Measurements from ENCODE around the gene TMEM252. TPM values are rescaled to one million over a fixed set of nuclear protein-coding genes. Genes with fewer than 3 reads are reported as not detected.

Gene TMEM252
- total and polyA plus RNA-seq, 2 donors: not detected

- Histone ChIP-seq H3K27ac (ENCODE audit: low read depth in 1 of 2, low read length in 1 of 2) (no peak overlapping the region), H3K4me1 (ENCODE audit: control insufficient read depth in 2 of 2, insufficient read depth in 2 of 2, low read length in 2 of 2) (no peaks in the 10 kb centered on the region), H3K4me3 (ENCODE audit: low read length in 2 of 2) (no peak overlapping the region), H3K9me3 (ENCODE audit: control insufficient read depth in 2 of 2, insufficient read depth in 1 of 2, low read length in 1 of 2) (no peaks in the 10 kb centered on the region), H3K27me3 (ENCODE audit: control insufficient read depth in 2 of 2, insufficient read depth in 1 of 2, low read length in 1 of 2) (no peaks in the 10 kb centered on the region), H3K36me3 (ENCODE audit: control insufficient read depth in 2 of 2, insufficient read depth in 2 of 2, low read length in 1 of 2) (no peaks in the 10 kb centered on the region)
- no peak for DNase-seq (ENCODE audit: low read depth in 6 of 9, low spot score in 9 of 9)
- WGBS: 87% methylated on average over 6 of the region's 6 CpGs
Measured at GRCh38 chr9:68546596-68547390, 6.1 kb upstream of the TMEM252 start.

GRCh38 chr9:68545033-68545705, 4.5 kb upstream of the TMEM252 start:
- Histone ChIP-seq H3K36me3 (ENCODE audit: control insufficient read depth in 2 of 2, insufficient read depth in 2 of 2, low read length in 1 of 2) (no peaks in the 10 kb centered on the region), H3K4me3 (ENCODE audit: low read length in 2 of 2) (no peak overlapping the region), H3K27me3 (ENCODE audit: control insufficient read depth in 2 of 2, insufficient read depth in 1 of 2, low read length in 1 of 2) (no peaks in the 10 kb centered on the region), H3K27ac (ENCODE audit: low read depth in 1 of 2, low read length in 1 of 2) (no peak overlapping the region), H3K4me1 (ENCODE audit: control insufficient read depth in 2 of 2, insufficient read depth in 2 of 2, low read length in 2 of 2) (no peaks in the 10 kb centered on the region), H3K9me3 (ENCODE audit: control insufficient read depth in 2 of 2, insufficient read depth in 1 of 2, low read length in 1 of 2) (no peaks in the 10 kb centered on the region)
- no peak for DNase-seq (ENCODE audit: low read depth in 6 of 9, low spot score in 9 of 9)
- WGBS: 94% methylated on average over 3 of the region's 3 CpGs

GRCh38 chr9:68541568-68541967, 885 bp upstream of the TMEM252 start:
- H3K4me1 ChIP-seq (ENCODE audit: control insufficient read depth in 2 of 2, insufficient read depth in 2 of 2, low read length in 2 of 2): no peaks in the 10 kb centered on the region
- H3K27me3 ChIP-seq (ENCODE audit: control insufficient read depth in 2 of 2, insufficient read depth in 1 of 2, low read length in 1 of 2): no peaks in the 10 kb centered on the region
- no peaks in the 10 kb centered on the region for H3K36me3 ChIP-seq (ENCODE audit: control insufficient read depth in 2 of 2, insufficient read depth in 2 of 2, low read length in 1 of 2)
- DNase-seq (ENCODE audit: low read depth in 6 of 9, low spot score in 9 of 9): no peak
- no peak overlapping the region for H3K4me3 ChIP-seq (ENCODE audit: low read length in 2 of 2)
- H3K27ac ChIP-seq (ENCODE audit: low read depth in 1 of 2, low read length in 1 of 2): no peak overlapping the region
- no peaks in the 10 kb centered on the region for H3K9me3 ChIP-seq (ENCODE audit: control insufficient read depth in 2 of 2, insufficient read depth in 1 of 2, low read length in 1 of 2)
- 83% methylated on average over 2 of the region's 2 CpGs for WGBS

GRCh38 chr9:68538200-68538599, 2.5 kb downstream of the TMEM252 start:
- no peak overlapping the region for H3K4me3 ChIP-seq (ENCODE audit: low read length in 2 of 2)
- H3K4me1 ChIP-seq (ENCODE audit: control insufficient read depth in 2 of 2, insufficient read depth in 2 of 2, low read length in 2 of 2): no peaks in the 10 kb centered on the region
- H3K36me3 ChIP-seq (ENCODE audit: control insufficient read depth in 2 of 2, insufficient read depth in 2 of 2, low read length in 1 of 2): no peaks in the 10 kb centered on the region
- 98% methylated on average over 3 of the region's 3 CpGs for WGBS
- H3K9me3 ChIP-seq (ENCODE audit: control insufficient read depth in 2 of 2, insufficient read depth in 1 of 2, low read length in 1 of 2): no peaks in the 10 kb centered on the region
- no peak for DNase-seq (ENCODE audit: low read depth in 6 of 9, low spot score in 9 of 9)
- no peak overlapping the region for H3K27ac ChIP-seq (ENCODE audit: low read depth in 1 of 2, low read length in 1 of 2)
- H3K27me3 ChIP-seq (ENCODE audit: control insufficient read depth in 2 of 2, insufficient read depth in 1 of 2, low read length in 1 of 2): no peaks in the 10 kb centered on the region

- H3K4me1 ChIP-seq (ENCODE audit: control insufficient read depth in 2 of 2, insufficient read depth in 2 of 2, low read length in 2 of 2): no peaks in the 10 kb centered on the region
- no peaks in the 10 kb centered on the region for H3K36me3 ChIP-seq (ENCODE audit: control insufficient read depth in 2 of 2, insufficient read depth in 2 of 2, low read length in 1 of 2)
- no peak for DNase-seq (ENCODE audit: low read depth in 6 of 9, low spot score in 9 of 9)
- H3K4me3 ChIP-seq (ENCODE audit: low read length in 2 of 2): no peak overlapping the region
- H3K27ac ChIP-seq (ENCODE audit: low read depth in 1 of 2, low read length in 1 of 2): no peak overlapping the region
- H3K9me3 ChIP-seq (ENCODE audit: control insufficient read depth in 2 of 2, insufficient read depth in 1 of 2, low read length in 1 of 2): no peaks in the 10 kb centered on the region
- WGBS: 98% methylated on average over 1 of the region's 1 CpG
- no peaks in the 10 kb centered on the region for H3K27me3 ChIP-seq (ENCODE audit: control insufficient read depth in 2 of 2, insufficient read depth in 1 of 2, low read length in 1 of 2)
Measured at GRCh38 chr9:68537616-68537880, 3.1 kb downstream of the TMEM252 start.

GRCh38 chr9:68536876-68537615, 3.6 kb downstream of the TMEM252 start:
- WGBS: 93% methylated on average over 10 of the region's 10 CpGs
- H3K27me3 ChIP-seq (ENCODE audit: control insufficient read depth in 2 of 2, insufficient read depth in 1 of 2, low read length in 1 of 2): no peaks in the 10 kb centered on the region
- no peaks in the 10 kb centered on the region for H3K36me3 ChIP-seq (ENCODE audit: control insufficient read depth in 2 of 2, insufficient read depth in 2 of 2, low read length in 1 of 2)
- DNase-seq (ENCODE audit: low read depth in 6 of 9, low spot score in 9 of 9): no peak
- no peaks in the 10 kb centered on the region for H3K9me3 ChIP-seq (ENCODE audit: control insufficient read depth in 2 of 2, insufficient read depth in 1 of 2, low read length in 1 of 2)
- H3K4me3 ChIP-seq (ENCODE audit: low read length in 2 of 2): no peak overlapping the region
- H3K27ac ChIP-seq (ENCODE audit: low read depth in 1 of 2, low read length in 1 of 2): no peak overlapping the region
- H3K4me1 ChIP-seq (ENCODE audit: control insufficient read depth in 2 of 2, insufficient read depth in 2 of 2, low read length in 2 of 2): no peaks in the 10 kb centered on the region

- DNase-seq (ENCODE audit: low read depth in 6 of 9, low spot score in 9 of 9): no peak
- WGBS: 96% methylated on average over 3 of the region's 3 CpGs
Measured at GRCh38 chr9:68533678-68534077, 7.0 kb downstream of the TMEM252 start.

GRCh38 chr9:68532131-68532530, 8.6 kb downstream of the TMEM252 start:
- Histone ChIP-seq H3K36me3 (ENCODE audit: control insufficient read depth in 2 of 2, insufficient read depth in 2 of 2, low read length in 1 of 2) (no peaks in the 10 kb centered on the region), H3K27me3 (ENCODE audit: control insufficient read depth in 2 of 2, insufficient read depth in 1 of 2, low read length in 1 of 2) (no peaks in the 10 kb centered on the region), H3K27ac (ENCODE audit: low read depth in 1 of 2, low read length in 1 of 2) (no peak overlapping the region), H3K4me3 (ENCODE audit: low read length in 2 of 2) (no peak overlapping the region), H3K9me3 (ENCODE audit: control insufficient read depth in 2 of 2, insufficient read depth in 1 of 2, low read length in 1 of 2) (no peaks in the 10 kb centered on the region), H3K4me1 (ENCODE audit: control insufficient read depth in 2 of 2, insufficient read depth in 2 of 2, low read length in 2 of 2) (no peaks in the 10 kb centered on the region)
- no peak for DNase-seq (ENCODE audit: low read depth in 6 of 9, low spot score in 9 of 9)
- 93% methylated on average over 4 of the region's 4 CpGs for WGBS

More at GRCh38 chr9:68533678-68534077, 7.0 kb downstream of the TMEM252 start:
- Histone ChIP-seq H3K4me3 (ENCODE audit: low read length in 2 of 2) (no peak overlapping the region), H3K36me3 (ENCODE audit: control insufficient read depth in 2 of 2, insufficient read depth in 2 of 2, low read length in 1 of 2) (no peaks in the 10 kb centered on the region), H3K27ac (ENCODE audit: low read depth in 1 of 2, low read length in 1 of 2) (no peak overlapping the region), H3K4me1 (ENCODE audit: control insufficient read depth in 2 of 2, insufficient read depth in 2 of 2, low read length in 2 of 2) (no peaks in the 10 kb centered on the region), H3K27me3 (ENCODE audit: control insufficient read depth in 2 of 2, insufficient read depth in 1 of 2, low read length in 1 of 2) (no peaks in the 10 kb centered on the region), H3K9me3 (ENCODE audit: control insufficient read depth in 2 of 2, insufficient read depth in 1 of 2, low read length in 1 of 2) (no peaks in the 10 kb centered on the region)

GRCh38 chr9:68530618-68531017, 10.1 kb downstream of the TMEM252 start:
- Histone ChIP-seq H3K36me3 (ENCODE audit: control insufficient read depth in 2 of 2, insufficient read depth in 2 of 2, low read length in 1 of 2) (no peaks in the 10 kb centered on the region), H3K27me3 (ENCODE audit: control insufficient read depth in 2 of 2, insufficient read depth in 1 of 2, low read length in 1 of 2) (no peaks in the 10 kb centered on the region), H3K4me1 (ENCODE audit: control insufficient read depth in 2 of 2, insufficient read depth in 2 of 2, low read length in 2 of 2) (no peaks in the 10 kb centered on the region), H3K27ac (ENCODE audit: low read depth in 1 of 2, low read length in 1 of 2) (no peak overlapping the region), H3K9me3 (ENCODE audit: control insufficient read depth in 2 of 2, insufficient read depth in 1 of 2, low read length in 1 of 2) (no peaks in the 10 kb centered on the region), H3K4me3 (ENCODE audit: low read length in 2 of 2) (no peak overlapping the region)
- DNase-seq (ENCODE audit: low read depth in 6 of 9, low spot score in 9 of 9): no peak
- 78% methylated on average over 7 of the region's 7 CpGs for whole genome bisulfite sequencing

All from thymus (tissue), 11 donors.